Amniotic epithelial cell (primary cell): ENCODE measurements around the gene CAMK2N2.

Experiments used
- DNase-seq: peaks from one replicate; pipeline ENCODE4 v3.0.0-alpha.2; 2010; ENCODE audit warnings: low read depth

The CAMK2N2 gene

DNA sequence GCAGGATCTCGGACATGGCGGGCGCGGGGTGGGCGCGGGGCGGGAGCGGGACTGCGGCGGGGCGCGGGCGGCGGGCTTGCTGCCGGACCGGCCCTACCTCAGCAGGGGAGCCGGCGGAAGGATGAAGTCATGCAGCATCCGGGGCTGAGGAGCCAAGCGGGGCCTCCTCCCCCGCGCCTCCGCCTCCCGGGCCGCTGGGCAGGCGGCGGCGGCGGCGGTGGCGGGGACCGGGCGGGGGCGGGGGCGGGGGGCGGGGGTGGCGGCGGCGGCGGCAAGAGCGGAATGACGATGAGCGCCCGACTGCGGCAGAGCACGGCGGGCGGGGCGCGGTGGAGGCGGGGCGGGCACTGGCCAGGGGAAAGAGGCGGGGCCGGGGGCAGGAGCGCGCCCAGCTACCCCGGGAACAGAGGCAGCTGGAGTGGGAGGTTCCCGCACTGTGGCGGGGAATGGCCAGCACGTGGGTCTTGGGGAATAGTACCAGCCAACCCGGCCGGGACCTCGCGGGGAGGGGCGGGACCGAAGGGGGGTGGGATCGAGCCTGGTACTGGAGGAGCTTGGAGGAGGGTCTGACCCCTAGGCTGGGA is at the start of gene CAMK2N2:
Gene CAMK2N2, minus strand, starts transcription at position 284 of the 584 bp plus-strand sequence. Its CDS starts 268 bp downstream, at position 16.
- DNase-seq: peak; percentile 73

GRCh38 chr3:184308744-184309143 is 47.4 kb upstream of the CAMK2N2 start:
- DNase-seq: no peak

DNA sequence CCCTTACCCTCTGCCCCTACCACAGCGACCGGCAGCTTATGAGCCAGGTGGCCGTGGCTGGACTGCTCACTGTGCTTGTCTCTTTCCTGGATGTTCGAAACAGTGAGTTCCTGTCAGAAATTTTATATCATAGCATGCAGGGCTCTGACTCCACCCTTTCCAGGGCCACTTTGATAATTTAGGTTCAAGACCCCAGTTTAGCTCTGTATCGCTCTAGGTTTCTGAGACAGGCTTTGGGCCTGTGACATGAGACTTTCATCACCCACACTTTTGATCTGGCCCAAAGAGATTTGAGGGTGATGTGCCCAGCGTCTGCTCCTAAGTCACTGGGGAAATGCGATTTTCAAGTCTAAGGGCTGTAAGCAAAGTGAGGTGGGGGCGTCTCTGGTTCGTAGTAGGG is 46.6 kb upstream of the CAMK2N2 start:
- DNase-seq: no peak

- DNase-seq: no peak
Observed at GRCh38 chr3:184306341-184306972, 45.1 kb upstream of the CAMK2N2 start.

DNA sequence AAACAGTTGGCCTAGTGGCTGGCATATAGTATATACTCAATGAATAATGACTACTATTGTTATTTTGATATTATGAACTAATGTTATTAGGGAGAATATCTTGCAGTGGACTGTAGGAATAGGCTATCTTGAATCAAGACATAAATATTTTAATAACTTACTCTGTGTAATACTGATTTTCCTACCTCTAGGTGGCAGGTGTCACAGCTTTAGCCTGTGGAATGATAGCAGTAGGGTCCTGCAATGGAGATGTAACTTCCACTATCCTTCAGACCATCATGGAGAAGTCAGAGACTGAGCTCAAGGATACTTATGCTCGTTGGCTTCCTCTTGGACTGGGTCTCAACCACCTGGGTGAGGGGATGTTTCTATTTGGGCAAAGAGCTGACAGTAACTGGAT is 44.2 kb upstream of the CAMK2N2 start:
- peak; percentile 26 for DNase-seq

DNA sequence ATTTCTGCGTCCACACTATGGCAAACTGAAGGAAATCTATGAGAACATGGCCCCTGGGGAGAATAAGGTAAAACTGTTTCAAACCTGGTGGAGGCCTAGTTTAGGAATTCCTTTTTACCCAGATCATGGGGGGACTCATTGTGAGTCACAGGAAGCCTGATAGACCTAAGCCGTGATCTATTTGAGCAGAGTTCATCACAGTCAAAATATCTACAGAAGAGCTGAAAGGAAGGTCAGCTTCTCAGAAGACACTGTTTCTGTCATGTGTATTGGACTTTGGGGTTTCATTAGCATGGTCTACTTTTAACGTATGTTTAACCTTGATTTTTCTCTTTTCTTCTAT is 39.0 kb upstream of the CAMK2N2 start:
- DNase-seq: peak; percentile 42

DNA sequence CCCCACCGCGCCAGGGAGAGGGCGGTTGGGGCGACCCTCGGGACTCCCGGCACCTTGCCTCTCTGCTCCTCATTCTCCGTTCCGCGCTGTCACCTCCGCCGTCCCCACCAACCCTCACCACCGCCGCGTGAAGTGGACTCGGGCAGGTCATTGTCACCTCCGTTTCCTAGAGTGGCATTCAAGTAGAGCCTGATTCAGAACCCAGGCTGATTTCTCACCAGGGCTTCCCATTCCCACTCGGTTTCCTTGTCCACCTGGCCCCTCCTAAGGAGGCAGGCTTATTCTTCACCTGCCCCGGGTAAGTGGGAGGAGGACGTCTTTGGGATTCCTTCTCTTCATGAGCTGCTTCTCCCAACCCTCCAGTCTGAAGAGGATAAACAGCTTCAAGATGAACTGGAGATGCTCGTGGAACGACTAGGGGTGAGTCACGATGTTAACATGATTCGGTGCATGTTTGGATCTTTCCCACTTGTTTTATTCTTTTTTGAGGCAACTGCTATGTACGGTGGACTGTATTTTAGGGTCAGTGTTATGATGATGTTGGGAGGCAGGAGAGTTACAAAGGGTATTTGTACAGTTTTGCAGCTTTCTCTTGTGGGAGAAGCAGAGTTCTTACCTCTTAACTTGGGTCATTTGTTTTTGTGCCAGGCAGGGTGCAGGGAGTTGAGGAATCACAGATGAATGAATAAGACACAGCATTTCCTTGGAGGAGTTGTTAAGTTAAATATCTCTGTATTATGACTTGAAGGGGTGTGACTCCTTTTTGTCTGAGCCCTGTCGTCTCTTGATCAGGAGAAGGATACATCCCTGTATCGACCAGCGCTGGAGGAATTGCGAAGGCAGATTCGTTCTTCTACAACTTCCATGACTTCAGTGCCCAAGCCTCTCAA is 38.4 kb upstream of the CAMK2N2 start:
- peak; percentile 63 for DNase-seq

DNA sequence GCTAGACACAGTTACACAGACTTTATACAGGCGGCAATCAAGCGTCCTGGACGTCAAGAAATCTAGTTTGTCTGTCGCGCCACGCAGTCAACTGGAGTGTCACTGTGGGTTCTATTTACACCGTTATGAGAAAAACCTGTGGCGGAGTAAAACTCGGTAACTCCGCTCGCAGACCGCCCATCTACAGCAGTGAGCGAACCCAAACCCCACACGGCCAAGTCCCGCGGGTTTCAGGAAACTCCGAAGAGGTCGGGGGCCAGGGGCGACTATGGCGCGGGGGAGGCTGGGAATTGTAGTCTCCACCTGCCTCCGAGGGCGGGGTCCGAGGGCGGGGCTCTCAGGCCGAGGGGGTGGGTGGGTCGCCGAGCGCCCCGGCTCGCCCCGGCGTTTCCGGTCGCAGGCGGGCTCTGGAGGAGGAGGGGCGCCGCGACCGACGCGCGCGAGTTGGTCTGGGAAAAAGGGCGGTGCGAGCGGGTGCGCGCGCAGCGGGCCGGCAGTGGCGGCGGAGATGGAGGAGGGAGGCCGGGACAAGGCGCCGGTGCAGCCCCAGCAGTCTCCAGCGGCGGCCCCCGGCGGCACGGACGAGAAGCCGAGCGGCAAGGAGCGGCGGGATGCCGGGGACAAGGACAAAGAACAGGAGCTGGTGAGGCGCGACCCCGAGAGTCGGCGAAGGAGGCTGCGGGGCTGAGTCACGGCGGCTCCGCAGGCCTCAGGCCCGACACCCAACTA is 37.6 kb upstream of the CAMK2N2 start, which contains the start of gene PSMD2:
Gene PSMD2, plus strand, starts transcription at position 483 of the 729 bp plus-strand sequence. Its CDS starts 26 bp downstream, at position 509.
- peak; percentile 93 for DNase-seq

DNA sequence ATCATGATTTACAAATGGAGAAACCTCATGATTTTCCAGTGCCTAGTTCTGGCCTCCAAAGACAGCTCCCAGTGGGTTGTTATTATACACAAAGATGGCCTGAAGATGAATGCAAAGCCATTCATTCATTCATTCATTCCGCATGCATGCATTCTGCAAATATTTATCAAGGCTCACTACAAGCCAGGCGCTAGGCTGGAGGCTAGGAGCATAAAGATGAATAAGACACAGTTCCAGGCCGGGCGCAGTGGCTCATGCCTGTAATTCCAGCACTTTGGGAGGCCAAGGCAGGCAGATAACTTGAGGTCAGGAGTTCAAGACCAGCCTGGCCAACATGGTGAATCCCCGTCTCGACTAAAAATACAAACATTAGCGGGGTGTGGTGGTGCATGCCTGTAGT is 35.3 kb upstream of the CAMK2N2 start:
- DNase-seq: no peak

DNA sequence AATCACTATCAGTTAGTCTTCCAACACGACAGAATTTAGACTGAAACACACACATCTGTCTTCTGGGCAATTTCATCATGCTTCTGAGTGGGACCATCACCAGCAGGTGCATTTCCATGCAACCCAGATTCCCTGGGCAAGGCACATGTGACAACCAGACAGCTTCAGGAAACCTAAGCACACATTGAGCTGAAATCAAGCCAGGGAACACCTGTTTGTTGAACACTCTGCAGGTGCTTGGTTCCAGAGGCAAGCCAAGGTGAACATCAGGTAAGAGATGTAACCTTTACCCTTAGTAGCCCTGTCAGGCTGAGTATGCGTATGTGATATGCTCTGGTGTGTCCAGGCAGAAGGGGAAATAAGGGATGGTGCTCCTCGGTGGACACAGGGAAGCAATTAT is 34.4 kb upstream of the CAMK2N2 start:
- DNase-seq: no peak

GRCh38 chr3:184291738-184292445 is 30.5 kb upstream of the CAMK2N2 start:
- DNase-seq: no peak

GRCh38 chr3:184291044-184291737 is 29.8 kb upstream of the CAMK2N2 start:
- no peak for DNase-seq

DNA sequence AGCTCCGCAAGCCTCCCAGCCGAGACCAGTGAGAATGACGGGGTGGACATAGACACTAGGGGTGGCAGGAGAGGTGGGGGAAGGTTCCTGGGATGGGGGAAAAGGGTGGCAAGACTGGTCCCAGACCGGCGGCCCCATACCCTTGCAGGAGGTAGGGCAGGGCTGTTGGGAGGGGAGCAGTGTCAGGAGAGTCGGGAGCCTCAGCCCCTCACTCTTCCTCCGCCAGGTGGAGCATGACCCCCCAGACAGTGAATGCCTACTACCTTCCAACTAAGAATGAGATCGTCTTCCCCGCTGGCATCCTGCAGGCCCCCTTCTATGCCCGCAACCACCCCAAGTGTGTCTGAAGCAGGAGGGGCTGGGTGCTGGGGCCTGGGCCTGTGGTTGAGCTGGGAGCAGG is 29.0 kb upstream of the CAMK2N2 start:
- DNase-seq: no peak

GRCh38 chr3:184289426-184289938 is 28.1 kb upstream of the CAMK2N2 start:
- peak; percentile 34 for DNase-seq

GRCh38 chr3:184284696-184285095 is 23.3 kb upstream of the CAMK2N2 start:
- DNase-seq: peak; percentile 80

GRCh38 chr3:184283681-184284080 is 22.3 kb upstream of the CAMK2N2 start:
- no peak for DNase-seq

GRCh38 chr3:184282941-184283340 is 21.6 kb upstream of the CAMK2N2 start:
- DNase-seq: no peak

DNA sequence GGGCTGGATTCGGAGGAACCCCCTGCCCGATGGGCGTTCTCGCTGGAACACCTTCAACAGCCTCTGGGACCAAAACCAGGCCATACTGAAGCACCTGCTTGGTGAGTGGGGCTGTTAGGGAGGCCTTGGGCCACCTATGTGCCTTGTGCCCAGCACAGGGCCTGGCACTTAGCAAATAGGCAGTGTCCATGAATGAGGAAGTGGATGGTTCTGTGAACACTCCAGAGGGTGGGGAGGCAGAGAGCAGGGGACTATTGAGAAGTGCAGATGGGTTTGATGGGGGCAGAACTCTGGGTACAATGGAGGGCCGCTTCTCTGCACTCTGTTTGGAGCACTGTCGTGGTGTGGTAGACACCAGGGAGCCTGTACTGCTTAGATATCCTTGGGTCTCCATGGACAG is 16.0 kb upstream of the CAMK2N2 start:
- DNase-seq: no peak

DNA sequence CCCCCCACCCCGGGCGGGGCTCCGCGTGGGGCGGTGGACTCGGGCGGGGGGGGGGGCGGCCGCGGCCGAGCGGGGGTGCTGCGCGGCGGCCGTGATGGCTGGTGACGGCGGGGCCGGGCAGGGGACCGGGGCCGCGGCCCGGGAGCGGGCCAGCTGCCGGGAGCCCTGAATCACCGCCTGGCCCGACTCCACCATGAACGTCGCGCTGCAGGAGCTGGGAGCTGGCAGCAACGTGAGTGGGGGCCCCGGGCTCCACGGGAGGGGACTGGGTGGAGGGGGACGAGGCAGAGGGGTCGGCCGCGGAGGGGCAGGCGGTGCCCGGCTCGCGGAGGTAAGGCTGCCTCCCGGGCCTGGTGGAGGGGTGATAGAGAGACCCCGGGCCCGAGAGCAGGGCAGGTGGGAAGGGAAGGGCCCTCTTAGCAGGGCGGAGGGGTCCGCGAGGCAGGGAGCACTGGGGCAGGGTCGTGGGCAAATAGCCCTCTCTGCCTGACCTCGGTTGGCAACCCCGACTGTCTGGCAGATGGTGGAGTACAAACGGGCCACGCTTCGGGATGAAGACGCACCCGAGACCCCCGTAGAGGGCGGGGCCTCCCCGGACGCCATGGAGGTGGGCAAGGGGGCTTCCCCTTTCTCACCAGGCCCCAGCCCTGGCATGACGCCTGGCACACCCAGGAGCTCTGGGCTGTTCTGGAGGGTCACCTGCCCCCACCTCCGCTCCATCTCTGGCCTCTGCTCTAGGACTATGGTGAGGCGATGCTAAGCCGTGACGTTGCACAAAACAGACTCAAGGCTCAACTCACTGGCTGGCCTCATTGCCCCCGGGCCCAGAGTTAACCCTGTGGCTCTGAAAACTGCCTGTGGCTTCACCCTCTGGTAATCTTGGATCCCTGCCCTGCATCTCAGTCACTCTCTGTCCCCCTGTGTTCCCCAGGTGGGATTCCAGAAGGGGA is 14.9 kb upstream of the CAMK2N2 start, which contains the start of gene ECE2:
Gene ECE2, plus strand, starts transcription at position 62 of the 950 bp plus-strand sequence. Its CDS starts 132 bp downstream, at position 194.
- no peak for DNase-seq

DNA sequence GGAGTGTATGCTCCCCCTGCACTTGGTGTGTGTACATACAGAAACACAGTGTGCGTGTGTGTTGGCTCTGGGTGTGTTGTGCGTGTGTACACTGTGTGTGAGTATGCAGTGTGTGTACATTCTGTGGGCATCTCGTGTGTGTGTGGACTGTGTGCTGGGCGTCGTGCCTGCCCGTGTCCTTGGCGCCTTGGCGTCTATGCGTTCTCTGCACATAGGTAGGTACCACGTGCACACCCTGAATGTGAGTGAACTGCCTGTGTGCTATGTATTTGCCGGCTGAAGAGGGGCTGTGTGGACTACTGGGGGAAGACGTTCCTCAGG is 14.0 kb upstream of the CAMK2N2 start:
- no peak for DNase-seq
